Peyer's patch (tissue), 4 donors: ENCODE measurements around the gene EPB41L1.

Source experiments
- POLR2A ChIP-seq, 2 donors: fragments of 450-650 bp; IDR thresholded peaks; one replicate each; pipeline ENCODE4 v1.5.1; 2017; ENCODE audit warnings: antibody characterized with exemption in 2 of 2, mild to moderate bottlenecking in 2 of 2, moderate library complexity in 2 of 2
- TF ChIP-seq, protein P1 (sequence below), 6 experiments: fragments of 450-650 bp in 4 of 6; fragments of 200-600 bp in 2 of 6; sonication (generic) in 1 of 6; IDR thresholded peaks; one replicate each; pipeline ENCODE4 v1.5.1; 2017 to 2019; ENCODE audit warnings: antibody characterized with exemption in 6 of 6, mild to moderate bottlenecking in 3 of 6, moderate library complexity in 1 of 6

GRCh38 chr20:36149012-36149411 is 5.5 kb upstream of the EPB41L1 start:
- TF ChIP-seq, protein P1, sequence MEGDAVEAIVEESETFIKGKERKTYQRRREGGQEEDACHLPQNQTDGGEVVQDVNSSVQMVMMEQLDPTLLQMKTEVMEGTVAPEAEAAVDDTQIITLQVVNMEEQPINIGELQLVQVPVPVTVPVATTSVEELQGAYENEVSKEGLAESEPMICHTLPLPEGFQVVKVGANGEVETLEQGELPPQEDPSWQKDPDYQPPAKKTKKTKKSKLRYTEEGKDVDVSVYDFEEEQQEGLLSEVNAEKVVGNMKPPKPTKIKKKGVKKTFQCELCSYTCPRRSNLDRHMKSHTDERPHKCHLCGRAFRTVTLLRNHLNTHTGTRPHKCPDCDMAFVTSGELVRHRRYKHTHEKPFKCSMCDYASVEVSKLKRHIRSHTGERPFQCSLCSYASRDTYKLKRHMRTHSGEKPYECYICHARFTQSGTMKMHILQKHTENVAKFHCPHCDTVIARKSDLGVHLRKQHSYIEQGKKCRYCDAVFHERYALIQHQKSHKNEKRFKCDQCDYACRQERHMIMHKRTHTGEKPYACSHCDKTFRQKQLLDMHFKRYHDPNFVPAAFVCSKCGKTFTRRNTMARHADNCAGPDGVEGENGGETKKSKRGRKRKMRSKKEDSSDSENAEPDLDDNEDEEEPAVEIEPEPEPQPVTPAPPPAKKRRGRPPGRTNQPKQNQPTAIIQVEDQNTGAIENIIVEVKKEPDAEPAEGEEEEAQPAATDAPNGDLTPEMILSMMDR (IDR thresholded peaks at IDR 0.05) = no peak
- TF ChIP-seq POLR2A (IDR thresholded peaks at IDR 0.05) = no peak
